ENCODE measurements around the gene OPTC.

- TF ChIP-seq CTCF (IDR thresholded peaks at IDR 0.05; ENCODE audit: poor library complexity, severe bottlenecking) = no peak
- TF ChIP-seq POLR2AphosphoS5 (IDR thresholded peaks at IDR 0.05) = no peak
- TF ChIP-seq EP300 (conservative IDR thresholded peaks at IDR 0.05; ENCODE audit: poor library complexity, severe bottlenecking) = no peak
- TF ChIP-seq TAF1 (IDR thresholded peaks at IDR 0.05; ENCODE audit: low read depth) = no peak
- TF ChIP-seq EZH2 (IDR thresholded peaks at IDR 0.05; ENCODE audit: borderline replicate concordance, insufficient read depth, low read length, poor library complexity, severe bottlenecking) = no peak
- TF ChIP-seq SMC3 (conservative IDR thresholded peaks at IDR 0.05; ENCODE audit: poor library complexity) = no peak
- no peak for TF ChIP-seq MXI1 (conservative IDR thresholded peaks at IDR 0.05; ENCODE audit: poor library complexity, severe bottlenecking)
- no peak for TF ChIP-seq RAD21 (conservative IDR thresholded peaks at IDR 0.05)
Measured at GRCh38 chr1:203470240-203470639, 23.7 kb upstream of the OPTC start.
